ENCODE data around the gene ADAM12.

Gene ADAM12

GRCh38 chr10:126170776-126171175 lies 217.5 kb downstream of the ADAM12 start:
- DNase-seq: no peak

- no peak for DNase-seq
Observed at GRCh38 chr10:126170371-126170770, 217.9 kb downstream of the ADAM12 start.

DNA sequence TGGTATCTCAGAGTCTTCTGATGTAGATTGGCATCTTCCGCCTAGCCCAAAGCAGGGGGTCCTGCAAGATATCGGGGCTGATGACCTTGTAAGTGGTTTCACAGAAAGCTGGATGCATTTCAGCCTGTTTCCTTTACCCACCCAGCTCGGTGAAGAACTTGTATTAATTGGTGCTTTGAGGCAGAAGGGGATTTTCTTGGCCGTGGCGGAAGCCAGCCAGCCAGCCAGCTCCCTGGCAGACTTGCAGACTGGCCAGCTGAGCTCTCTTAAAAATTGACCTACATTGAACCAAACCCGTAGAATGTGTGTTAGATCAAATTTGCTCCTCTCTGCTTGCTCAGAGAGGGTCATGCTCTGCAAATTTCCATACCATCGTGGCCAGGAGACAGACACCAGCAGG lies 218.4 kb downstream of the ADAM12 start:
- DNase-seq: no peak

DNA sequence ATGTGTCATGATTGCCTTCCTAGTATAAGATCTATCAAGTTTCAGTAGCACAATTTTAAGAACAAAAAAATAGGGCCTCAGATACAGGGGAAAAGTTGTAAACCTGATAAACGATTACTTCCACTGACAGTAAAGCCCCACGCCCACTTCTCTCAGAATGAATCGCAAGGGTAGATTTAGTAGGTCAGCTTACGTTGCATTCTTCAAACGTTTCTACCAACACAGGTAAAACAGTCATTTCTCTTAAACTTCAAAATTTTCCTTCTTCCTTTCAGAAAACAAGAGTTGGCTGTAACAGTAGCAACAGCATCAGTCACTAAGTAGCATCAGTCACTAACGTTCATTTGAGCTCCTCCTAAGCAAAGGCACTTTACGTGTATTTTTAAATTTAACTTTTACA lies 221.5 kb downstream of the ADAM12 start:
- DNase-seq: no peak

GRCh38 chr10:126165874-126166273 lies 222.4 kb downstream of the ADAM12 start:
- no peak for DNase-seq

GRCh38 chr10:126163506-126163905 lies 224.8 kb downstream of the ADAM12 start:
- no peak for DNase-seq

DNA sequence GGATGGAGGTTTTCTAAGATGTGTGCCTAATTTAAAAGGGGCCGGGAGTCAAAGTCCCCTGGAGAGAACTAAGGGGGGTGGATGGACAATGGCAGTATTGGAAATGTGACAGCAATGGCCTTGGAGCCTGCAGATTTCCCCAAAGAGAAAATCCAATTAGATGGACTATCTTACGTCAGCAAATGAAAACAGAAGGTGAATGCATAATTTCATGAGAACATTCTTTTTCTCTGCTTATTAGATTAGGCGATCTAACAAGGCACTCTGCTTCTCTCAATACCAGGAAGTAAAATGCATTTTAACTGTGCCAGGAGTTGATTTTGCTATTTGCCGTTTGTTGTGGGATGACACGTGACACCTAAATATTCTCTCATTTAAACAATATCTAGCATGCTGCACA lies 226.6 kb downstream of the ADAM12 start:
- DNase-seq: no peak

DNA sequence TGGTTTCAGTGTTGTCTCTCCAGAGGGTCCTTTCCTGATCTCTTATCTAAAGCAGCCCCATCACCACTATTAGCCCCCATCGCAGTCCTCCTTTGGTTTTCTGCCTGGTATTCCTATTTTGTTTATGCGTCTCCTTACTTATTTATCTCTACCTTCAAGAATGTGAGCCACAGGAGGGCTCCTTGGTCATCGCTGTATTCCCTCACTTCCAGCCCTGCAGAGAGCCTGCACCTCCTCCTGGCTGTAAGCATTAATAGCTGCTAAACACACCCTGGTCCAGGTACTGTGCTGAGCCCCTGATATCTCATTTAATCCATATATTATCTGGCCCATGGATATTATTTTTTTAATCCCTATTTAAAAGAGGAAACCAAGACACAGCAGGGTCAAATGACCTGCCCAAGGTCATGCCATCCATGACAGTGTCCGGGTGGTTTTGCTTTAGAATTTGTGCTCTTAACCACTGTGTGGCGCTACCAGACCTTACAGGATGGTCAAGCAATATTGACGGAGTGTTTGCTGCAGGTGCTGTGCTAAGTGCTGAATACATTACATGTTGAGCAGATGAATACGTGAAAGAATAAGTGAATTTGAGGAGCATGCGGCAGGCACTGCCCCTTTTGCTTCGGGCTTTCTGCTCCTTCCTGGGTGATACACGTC lies 227.2 kb downstream of the ADAM12 start:
- peak in 1 of 2 experiments; percentile 50 for DNase-seq

DNA sequence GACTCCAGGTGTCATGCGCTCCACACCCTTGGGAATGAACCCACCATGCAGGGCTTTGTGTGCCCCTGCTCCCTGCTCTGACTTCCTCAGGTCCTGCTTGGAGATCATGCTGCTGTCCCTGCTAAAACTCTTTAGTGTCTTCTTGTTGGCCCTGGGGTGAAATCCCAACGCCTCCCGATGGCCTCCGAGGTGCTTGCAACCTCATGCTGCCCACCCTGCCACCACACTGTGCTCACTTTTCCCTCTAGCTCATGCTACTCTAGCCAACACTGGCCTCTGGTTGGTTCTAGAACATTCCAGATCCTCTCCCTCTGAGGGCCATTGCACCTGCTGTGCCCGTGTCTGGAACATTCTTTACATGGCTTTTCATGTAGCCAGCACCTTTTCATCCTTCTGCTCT lies 227.7 kb downstream of the ADAM12 start:
- no peak for DNase-seq

GRCh38 chr10:126158133-126158892 lies 230.0 kb downstream of the ADAM12 start:
- DNase-seq: no peak

DNA sequence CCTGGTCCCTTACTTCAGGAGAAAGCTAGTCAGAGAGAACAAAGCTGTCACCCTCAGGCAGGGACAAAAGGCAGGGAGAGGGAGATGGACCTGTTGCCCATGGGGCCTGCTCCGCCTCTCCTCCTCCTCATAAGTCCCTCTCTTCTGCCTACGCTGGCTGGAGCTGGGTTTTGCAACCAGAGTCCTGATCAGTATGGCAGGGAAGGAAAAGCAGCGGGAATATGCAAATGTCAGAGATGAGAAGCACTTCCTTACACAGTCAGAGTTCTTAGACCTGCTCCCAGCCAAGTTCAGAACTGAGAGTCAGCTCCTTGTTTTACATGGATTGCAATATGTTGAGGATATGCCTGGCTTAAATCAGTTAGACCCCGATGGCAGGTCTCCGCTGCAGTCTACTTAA lies 231.1 kb downstream of the ADAM12 start:
- DNase-seq: no peak

- no peak for DNase-seq
Observed at GRCh38 chr10:126156503-126156902, 231.8 kb downstream of the ADAM12 start.

DNA sequence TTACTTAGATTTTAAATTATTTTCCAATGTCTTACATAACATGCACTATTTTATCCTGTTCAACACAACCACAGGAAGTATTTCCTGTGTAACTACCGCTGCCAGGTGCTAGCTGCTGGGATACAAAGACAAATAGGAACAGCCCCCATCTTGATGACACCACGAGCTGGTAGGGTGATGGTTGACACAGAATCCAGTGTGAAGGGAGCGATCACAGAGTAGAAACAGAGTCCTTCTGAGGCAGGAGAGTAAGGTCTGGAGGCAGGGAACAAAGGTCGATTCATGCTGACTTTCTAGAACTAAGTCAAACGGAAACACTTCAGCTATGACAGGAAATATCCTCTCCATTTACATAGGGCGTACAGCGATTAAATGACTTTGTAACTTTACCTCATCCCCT lies 232.3 kb downstream of the ADAM12 start:
- DNase-seq: no peak

DNA sequence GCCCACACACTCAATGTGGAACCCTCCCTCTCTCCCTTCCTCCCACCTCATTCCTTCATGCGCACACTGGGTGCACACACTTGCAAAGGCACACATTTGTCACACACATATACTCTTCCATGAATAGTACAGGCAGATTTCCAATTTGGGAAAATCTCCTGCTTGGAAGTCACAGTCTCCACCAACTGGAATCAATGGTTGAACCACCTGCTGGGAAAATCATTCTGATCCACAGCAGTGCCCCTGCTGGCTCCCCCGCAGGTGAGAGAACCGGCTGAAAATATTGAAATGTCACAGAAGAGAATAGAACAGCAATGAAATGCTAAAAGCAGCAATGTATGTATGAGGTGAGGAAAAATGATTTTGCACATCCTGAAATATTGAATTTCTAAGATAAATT lies 232.7 kb downstream of the ADAM12 start:
- no peak for DNase-seq

GRCh38 chr10:126153711-126154628 lies 234.3 kb downstream of the ADAM12 start:
- no peak for DNase-seq

DNA sequence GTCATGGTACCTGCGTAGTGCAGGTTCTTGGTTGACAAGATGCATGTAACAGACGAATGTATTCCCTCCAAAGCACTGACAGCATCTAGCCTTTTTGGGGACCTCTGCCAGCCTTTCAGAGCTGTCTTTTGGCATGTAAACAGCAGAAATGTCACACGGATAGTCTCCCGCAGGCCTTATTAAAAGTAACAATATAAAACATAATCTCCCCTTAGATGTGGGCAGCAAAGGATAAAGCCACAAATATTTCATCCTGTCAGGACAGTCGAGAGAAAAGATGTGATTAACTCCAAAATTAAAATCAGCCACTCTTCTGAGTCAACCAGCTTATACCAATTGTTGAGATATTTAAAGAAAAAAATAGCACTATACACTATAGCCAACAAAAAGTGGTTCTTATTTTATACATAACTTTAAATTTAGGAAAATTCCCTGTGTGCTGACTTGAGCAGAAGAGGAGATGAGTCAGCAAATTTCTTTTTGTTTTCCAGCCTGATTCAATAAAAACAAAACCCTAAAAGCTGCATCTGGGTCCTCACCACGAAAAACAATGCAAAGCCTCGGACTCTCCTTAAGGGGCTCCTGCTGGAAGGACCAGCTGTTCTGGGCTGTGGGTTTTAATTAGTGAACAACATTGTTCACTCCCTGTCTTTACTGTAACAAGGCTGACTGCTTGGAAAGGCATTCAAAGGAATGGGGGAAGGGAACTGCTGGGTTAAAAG lies 240.2 kb downstream of the ADAM12 start:
- DNase-seq: peak in 1 of 2 experiments; percentile 50

DNA sequence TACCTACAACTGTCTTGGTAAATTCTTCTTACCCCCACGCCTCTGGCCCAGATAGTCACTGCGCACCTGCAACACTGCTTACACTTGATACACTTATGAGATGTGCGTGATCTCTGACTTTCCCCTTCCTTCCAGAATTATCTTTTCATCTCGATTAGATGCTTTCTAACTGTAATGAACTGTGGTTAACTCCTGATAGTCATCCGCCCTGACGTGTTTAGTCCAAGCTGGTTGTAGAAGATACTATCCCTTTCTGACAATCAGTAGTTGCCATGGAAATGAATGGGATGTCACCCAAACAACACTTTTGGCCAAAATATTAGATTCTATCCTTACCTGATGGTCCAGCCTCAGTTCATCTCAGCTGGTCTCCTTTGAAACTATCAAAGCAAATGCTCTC lies 241.5 kb downstream of the ADAM12 start:
- no peak for DNase-seq

- DNase-seq: no peak
Observed at GRCh38 chr10:126143117-126143516, 245.2 kb downstream of the ADAM12 start.

DNA sequence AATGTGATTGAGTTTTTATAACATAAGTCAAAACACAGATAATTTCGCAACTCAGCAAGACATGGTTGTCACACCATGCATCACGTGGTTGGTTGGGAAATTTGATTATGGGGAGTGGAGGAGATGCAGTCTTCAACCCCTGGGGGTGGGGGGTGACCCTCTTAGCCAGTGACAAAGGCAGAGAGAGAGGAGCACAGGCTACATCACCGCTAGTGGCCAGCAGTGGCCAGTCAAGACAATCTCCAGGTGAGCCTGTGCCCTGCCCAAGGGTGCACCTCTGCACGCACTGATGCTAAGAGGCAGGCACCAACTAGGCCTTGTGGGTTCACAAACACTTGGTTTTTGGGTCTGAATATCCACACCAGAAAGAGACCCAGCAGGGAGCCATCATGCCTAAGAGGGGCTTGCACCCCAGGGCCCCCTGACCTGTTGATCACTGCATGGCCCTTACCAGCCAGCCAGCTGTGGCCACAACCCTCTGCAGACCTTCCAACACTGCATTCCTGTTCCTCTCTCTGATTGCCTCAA lies 247.5 kb downstream of the ADAM12 start:
- no peak for DNase-seq

- no peak for DNase-seq
Observed at GRCh38 chr10:126137562-126138221, 250.6 kb downstream of the ADAM12 start.

- no peak for DNase-seq
Observed at GRCh38 chr10:126135941-126136595, 252.2 kb downstream of the ADAM12 start.

All from NCI-H524 (cell line).